ENCODE data around the gene DNAJA3.

GRCh38 chr16:4428500-4428899 is 2.8 kb downstream of the DNAJA3 start:
- TF ChIP-seq CTCF (IDR thresholded peaks at IDR 0.05) (no peak), POLR2A (IDR thresholded peaks at IDR 0.05) (no peak)

Data from upper lobe of left lung (tissue), 4 donors.